OCI-LY1 (cell line): Measurements from ENCODE around the gene DMRTC2.

Experiments
- H2AFZ ChIP-seq: fragments of 200-600 bp; sonication (generic), shearing (Covaris generic); 2 replicates; pipeline ENCODE4 v1.6.0; 2014; ENCODE audit warnings: antibody characterized with exemption, mild to moderate bottlenecking, low read length
- H3F3A ChIP-seq: fragments of 200-600 bp; sonication (generic), shearing (Covaris generic); 2 replicates; pipeline ENCODE4 v1.6.0; 2014; ENCODE audit warnings: mild to moderate bottlenecking, antibody characterized with exemption, low read length, moderate library complexity; ENCODE audit not compliant: insufficient read depth
- H3K27ac ChIP-seq: fragments of 200-600 bp; sonication (generic); 2 replicates; pipeline ENCODE4 v1.5.1; 2014; ENCODE audit warnings: low read length, mixed run types, mild to moderate bottlenecking, low read depth; ENCODE audit not compliant: poor library complexity, severe bottlenecking
- H3K27me3 ChIP-seq: fragments of 200-600 bp; sonication (generic); 2 replicates; pipeline ENCODE4 v1.6.0; 2014; ENCODE audit warnings: antibody characterized with exemption, mild to moderate bottlenecking, low read length, moderate library complexity; ENCODE audit not compliant: insufficient read depth
- H3K36me3 ChIP-seq: fragments of 200-600 bp; sonication (generic); 2 replicates; pipeline ENCODE4 v1.6.1; 2014; ENCODE audit warnings: mild to moderate bottlenecking, antibody characterized with exemption, low read length, moderate library complexity, mixed read lengths; ENCODE audit not compliant: insufficient read depth
- H3K4me1 ChIP-seq: fragments of 200-600 bp; sonication (generic); 2 replicates; pipeline ENCODE4 v1.5.1; 2014; ENCODE audit warnings: mild to moderate bottlenecking, low read length, moderate library complexity; ENCODE audit not compliant: insufficient read depth, severe bottlenecking
- H3K4me2 ChIP-seq: fragments of 200-600 bp; sonication (generic), shearing (Covaris generic); 2 replicates; pipeline ENCODE4 v1.6.1; 2014; ENCODE audit warnings: low read length
- H3K4me3 ChIP-seq: fragments of 200-600 bp; sonication (generic); 2 replicates; pipeline ENCODE4 v1.5.1; 2014; ENCODE audit warnings: low read length, low read depth, mild to moderate bottlenecking, mixed read lengths; ENCODE audit not compliant: poor library complexity, severe bottlenecking
- H3K79me2 ChIP-seq: fragments of 200-600 bp; shearing (Covaris generic); 2 replicates; pipeline ENCODE4 v1.6.1; 2016; ENCODE audit warnings: mixed run types, low read length, mixed read lengths; ENCODE audit not compliant: insufficient read depth
- H3K9ac ChIP-seq: fragments of 200-600 bp; sonication (generic), shearing (Covaris generic); 2 replicates; pipeline ENCODE4 v1.6.1; 2014; ENCODE audit warnings: mild to moderate bottlenecking, low read length, mixed read lengths
- H3K9me2 ChIP-seq: fragments of 200-600 bp; sonication (generic), shearing (Covaris generic); 2 replicates; pipeline ENCODE4 v1.6.1; 2014; ENCODE audit warnings: low read depth, mild to moderate bottlenecking, low read length, mixed read lengths
- H3K9me3 ChIP-seq: fragments of 200-600 bp; shearing (Covaris generic); 2 replicates; pipeline ENCODE4 v1.6.1; 2014; ENCODE audit warnings: low read length, mixed read lengths
- H4K20me1 ChIP-seq: fragments of 200-600 bp; sonication (generic), shearing (Covaris generic); 2 replicates; pipeline ENCODE4 v1.6.0; 2016; ENCODE audit warnings: mild to moderate bottlenecking, low read length; ENCODE audit not compliant: insufficient read depth
- EZH2 ChIP-seq: fragments of 200-600 bp; sonication (generic), shearing (Covaris generic); IDR thresholded peaks from 2 replicates; pipeline ENCODE4 v1.8.0; 2017; ENCODE audit warnings: borderline replicate concordance, mixed run types, mild to moderate bottlenecking, antibody characterized with exemption, low read length, moderate library complexity, mixed read lengths
- TF ChIP-seq, protein P1 (sequence below): fragments of 200-600 bp; sonication (generic), shearing (Covaris generic); IDR thresholded peaks from 2 replicates; pipeline ENCODE4 v1.5.1; 2017; ENCODE audit warnings: mild to moderate bottlenecking, antibody characterized with exemption, low read length, moderate library complexity, mixed read lengths

The DMRTC2 gene

DNA sequence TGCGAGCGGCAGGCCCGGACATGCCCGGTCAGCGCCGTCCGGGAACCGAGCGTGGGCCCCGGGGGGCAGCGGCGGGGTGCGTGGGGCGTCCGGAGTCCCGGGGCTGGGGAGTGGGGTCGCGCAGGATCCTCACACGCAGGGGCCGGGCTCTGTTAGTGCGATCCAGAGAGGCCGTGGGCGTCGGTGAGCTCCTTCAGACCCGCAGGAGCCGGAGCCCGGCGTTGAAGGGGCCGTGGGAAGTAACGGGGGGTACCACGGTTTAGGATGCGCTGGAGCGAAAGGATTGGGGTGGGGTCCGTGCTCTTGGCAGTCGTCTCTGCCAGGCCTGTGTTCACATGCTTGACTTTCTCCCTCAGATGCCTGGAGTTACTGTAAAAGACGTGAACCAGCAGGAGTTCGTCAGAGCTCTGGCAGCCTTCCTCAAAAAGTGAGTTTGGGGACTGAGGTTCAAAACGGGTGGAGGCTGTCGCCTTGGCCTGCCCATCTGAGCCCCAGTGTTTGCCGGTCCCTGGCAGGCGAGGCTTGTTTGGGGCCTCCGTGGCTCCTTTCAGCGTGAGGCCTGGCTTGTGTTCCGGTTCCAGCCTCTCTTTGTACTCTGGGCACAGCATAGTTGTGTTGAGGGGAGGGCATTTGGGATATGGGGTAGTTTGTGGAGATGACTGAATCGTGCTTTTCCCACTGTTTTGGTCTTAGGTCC lies 15.7 kb downstream of the DMRTC2 start:
- H3F3A ChIP-seq, result no peaks in the 10 kb centered on the region
- H3K27ac ChIP-seq, result peak overlapping the region; percentile 92
- H4K20me1 ChIP-seq, result no peaks in the 10 kb centered on the region

DNA sequence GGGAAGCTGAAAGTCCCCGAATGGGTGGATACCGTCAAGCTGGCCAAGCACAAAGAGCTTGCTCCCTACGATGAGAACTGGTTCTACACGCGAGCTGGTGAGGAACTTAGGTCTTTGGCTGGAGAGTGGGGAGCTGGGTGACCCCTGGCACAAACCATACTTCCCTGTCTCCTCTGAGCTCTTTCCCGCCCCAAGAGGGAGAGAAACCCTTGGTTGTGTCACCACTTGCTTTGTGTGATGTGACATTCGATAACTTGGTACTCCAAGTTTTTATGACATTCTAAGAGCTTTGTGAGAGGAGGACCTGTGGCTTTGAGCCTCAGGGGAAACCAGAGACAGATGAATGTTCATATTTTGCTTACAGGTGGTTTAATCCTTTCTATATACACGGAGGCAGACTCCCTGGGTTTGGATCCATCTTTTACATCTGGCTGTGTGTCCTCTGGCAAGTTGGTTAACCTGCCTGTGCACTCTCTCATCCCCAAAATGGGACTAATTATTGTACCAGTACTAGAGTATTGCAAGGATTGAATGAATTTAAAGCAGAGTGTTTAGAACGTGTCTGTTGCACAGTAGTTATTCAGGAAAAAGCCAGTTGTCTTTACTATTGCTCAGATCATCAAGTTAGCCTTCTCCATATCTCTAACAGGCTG lies 16.4 kb downstream of the DMRTC2 start:
- peak overlapping the region; percentile 92 for H3K27ac ChIP-seq

More for the DNA sequence above, 15.7 kb downstream of the DMRTC2 start:
- peak overlapping the region; percentile 100 for H3K9ac ChIP-seq
- H3K4me2 ChIP-seq, result peak overlapping the region; percentile 92
- H3K9me2 ChIP-seq, result no peaks in the 10 kb centered on the region
- peak overlapping the region; percentile 100 for H3K4me3 ChIP-seq
- H3K79me2 ChIP-seq, result peaks cover 43% of the 10 kb centered on the region
- no peaks in the 10 kb centered on the region for H3K27me3 ChIP-seq
- no peaks in the 10 kb centered on the region for H3K9me3 ChIP-seq
- H2AFZ ChIP-seq, result no peak overlapping the region
- TF ChIP-seq, protein P1, sequence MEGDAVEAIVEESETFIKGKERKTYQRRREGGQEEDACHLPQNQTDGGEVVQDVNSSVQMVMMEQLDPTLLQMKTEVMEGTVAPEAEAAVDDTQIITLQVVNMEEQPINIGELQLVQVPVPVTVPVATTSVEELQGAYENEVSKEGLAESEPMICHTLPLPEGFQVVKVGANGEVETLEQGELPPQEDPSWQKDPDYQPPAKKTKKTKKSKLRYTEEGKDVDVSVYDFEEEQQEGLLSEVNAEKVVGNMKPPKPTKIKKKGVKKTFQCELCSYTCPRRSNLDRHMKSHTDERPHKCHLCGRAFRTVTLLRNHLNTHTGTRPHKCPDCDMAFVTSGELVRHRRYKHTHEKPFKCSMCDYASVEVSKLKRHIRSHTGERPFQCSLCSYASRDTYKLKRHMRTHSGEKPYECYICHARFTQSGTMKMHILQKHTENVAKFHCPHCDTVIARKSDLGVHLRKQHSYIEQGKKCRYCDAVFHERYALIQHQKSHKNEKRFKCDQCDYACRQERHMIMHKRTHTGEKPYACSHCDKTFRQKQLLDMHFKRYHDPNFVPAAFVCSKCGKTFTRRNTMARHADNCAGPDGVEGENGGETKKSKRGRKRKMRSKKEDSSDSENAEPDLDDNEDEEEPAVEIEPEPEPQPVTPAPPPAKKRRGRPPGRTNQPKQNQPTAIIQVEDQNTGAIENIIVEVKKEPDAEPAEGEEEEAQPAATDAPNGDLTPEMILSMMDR, result no peak
- no peak for TF ChIP-seq EZH2
- peaks cover 53% of the 10 kb centered on the region for H3K36me3 ChIP-seq
- H3K4me1 ChIP-seq, result peaks cover 55% of the 10 kb centered on the region

DNA sequence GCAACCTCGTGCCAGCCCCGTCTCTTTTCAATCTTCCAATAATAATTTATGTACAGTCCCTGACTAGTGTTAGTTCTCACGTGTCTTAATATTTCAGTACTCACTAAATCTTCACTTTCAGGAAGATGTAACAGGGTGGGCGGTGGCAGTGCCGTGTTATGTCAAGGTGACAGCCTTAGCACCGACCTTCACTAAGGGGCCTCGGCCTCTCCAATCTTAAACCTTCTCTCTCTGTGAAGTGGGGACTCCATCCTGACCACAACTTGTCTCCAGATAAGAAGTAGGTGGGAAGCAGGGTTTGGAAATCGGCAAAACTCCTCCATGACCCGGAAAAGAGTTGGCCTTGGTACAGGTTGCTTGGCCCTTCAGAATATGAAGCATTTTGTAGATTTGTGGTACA lies 17.0 kb downstream of the DMRTC2 start:
- TF ChIP-seq, protein P1, result no peak
- TF ChIP-seq EZH2, result no peak
- Histone ChIP-seq H3K9ac (peak overlapping the region; percentile 100), H3F3A (no peaks in the 10 kb centered on the region), H3K27me3 (no peaks in the 10 kb centered on the region), H3K4me3 (peak overlapping the region; percentile 100), H3K36me3 (peaks cover 64% of the 10 kb centered on the region), H3K4me1 (peaks cover 66% of the 10 kb centered on the region), H3K27ac (peak overlapping the region; percentile 92), H2AFZ (no peak overlapping the region), H3K4me2 (peak overlapping the region; percentile 92), H3K9me3 (no peaks in the 10 kb centered on the region), H3K9me2 (no peaks in the 10 kb centered on the region), H4K20me1 (no peaks in the 10 kb centered on the region), H3K79me2 (peaks cover 47% of the 10 kb centered on the region)

More for the DNA sequence above, 16.4 kb downstream of the DMRTC2 start:
- Histone ChIP-seq H3K9me2 (no peaks in the 10 kb centered on the region), H3K27me3 (no peaks in the 10 kb centered on the region), H3K79me2 (peaks cover 46% of the 10 kb centered on the region), H4K20me1 (no peaks in the 10 kb centered on the region), H2AFZ (no peak overlapping the region), H3F3A (no peaks in the 10 kb centered on the region), H3K36me3 (peaks cover 58% of the 10 kb centered on the region), H3K9me3 (no peaks in the 10 kb centered on the region), H3K9ac (peak overlapping the region; percentile 100), H3K4me1 (peaks cover 60% of the 10 kb centered on the region), H3K4me3 (peak overlapping the region; percentile 100), H3K4me2 (peak overlapping the region; percentile 92)
- TF ChIP-seq, protein P1, result no peak
- no peak for TF ChIP-seq EZH2
